Cortex of kidney (tissue), 1 donor: ENCODE data around the gene EMX2.

Experiments
- DNase-seq: peaks from one replicate; lab custom pipeline; 2025; lab: John Stamatoyannopoulos, UW

The EMX2 gene

DNA sequence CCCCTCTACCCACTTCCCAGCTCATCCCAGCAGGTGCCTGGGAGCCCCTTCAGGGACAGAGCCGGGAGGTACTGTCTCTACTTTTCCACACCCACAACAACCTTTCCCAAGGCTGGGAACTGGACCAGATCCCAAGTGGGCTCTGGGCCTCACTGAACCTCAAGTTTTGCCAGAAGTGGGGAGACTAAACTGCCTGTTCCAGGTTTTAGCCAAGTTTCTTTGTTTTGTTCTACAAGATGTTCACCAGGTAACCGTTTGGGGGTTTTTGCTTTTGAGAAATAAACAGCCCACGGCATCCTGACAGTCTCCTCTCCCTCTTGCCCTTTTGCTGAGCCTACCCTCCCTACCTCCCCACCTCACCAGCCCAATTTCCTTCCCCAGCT is 10.6 kb upstream of the EMX2 start:
- DNase-seq = no peak

DNA sequence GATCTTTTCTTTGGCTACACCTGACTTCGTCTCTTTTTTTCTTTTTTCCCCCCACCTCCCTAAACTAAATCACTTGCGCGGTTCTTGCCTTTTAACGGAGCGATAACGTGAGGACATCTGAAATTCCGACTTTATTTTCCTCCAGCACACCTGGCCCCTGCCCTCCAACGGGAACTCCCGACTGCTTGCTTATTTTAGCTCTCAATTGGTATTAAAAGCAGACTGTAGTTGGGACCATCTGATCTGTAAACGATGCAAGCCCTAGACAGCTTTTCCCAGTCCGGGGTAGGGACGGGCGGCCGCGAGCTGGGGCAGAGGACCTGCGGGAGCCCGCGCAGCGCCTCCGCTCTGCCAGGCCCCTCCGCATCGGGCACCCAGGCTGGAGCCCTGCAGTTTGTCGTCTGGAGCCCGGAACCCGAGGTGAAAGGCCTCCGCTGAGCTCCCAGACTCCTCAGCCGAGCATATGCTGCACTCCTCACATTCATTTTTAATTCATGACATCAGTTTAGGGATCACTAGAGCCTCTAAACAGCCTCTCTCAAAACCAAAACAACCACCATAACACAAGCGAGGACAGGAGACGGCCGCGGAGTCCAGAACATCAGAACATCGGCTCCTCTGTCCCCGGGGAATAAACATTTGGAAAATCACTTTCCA is 10.0 kb upstream of the EMX2 start:
- DNase-seq = no peak

DNA sequence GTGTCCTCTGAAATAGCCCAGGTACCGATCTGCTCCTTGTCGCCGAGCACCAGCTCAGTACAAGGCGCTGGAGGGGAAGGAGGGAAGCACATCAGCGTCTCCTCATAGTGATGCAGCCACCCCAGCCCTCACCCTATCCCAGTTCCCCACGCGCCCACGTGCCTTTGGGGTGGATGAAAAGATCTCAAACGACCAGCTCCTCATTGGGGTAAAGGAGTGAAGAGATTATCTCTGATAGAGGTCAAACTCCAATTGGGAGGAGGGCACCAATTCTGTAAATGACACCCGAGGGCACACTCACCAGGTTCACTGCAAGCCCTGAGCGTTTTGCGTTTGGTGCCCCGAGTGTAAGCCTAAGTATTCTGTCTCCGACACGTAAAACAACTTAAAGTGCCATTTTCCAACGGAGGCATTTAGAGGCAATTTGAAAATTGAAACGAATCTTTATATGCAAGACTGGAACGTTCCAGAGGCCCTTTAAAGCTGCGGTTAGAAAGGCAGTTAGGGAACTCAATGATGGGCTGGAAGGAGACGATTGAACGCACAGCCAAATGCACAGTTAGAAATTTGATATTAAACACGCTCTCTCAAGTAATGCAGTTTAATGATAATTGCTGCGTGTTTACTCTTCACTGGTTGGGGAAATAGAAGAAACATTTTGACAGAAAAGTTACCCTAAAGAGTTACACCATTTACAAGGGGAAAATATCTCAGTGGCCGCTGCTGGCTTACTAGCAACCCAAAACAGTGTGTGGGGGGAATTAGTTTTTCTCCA is 8.9 kb upstream of the EMX2 start:
- no peak for DNase-seq

DNA sequence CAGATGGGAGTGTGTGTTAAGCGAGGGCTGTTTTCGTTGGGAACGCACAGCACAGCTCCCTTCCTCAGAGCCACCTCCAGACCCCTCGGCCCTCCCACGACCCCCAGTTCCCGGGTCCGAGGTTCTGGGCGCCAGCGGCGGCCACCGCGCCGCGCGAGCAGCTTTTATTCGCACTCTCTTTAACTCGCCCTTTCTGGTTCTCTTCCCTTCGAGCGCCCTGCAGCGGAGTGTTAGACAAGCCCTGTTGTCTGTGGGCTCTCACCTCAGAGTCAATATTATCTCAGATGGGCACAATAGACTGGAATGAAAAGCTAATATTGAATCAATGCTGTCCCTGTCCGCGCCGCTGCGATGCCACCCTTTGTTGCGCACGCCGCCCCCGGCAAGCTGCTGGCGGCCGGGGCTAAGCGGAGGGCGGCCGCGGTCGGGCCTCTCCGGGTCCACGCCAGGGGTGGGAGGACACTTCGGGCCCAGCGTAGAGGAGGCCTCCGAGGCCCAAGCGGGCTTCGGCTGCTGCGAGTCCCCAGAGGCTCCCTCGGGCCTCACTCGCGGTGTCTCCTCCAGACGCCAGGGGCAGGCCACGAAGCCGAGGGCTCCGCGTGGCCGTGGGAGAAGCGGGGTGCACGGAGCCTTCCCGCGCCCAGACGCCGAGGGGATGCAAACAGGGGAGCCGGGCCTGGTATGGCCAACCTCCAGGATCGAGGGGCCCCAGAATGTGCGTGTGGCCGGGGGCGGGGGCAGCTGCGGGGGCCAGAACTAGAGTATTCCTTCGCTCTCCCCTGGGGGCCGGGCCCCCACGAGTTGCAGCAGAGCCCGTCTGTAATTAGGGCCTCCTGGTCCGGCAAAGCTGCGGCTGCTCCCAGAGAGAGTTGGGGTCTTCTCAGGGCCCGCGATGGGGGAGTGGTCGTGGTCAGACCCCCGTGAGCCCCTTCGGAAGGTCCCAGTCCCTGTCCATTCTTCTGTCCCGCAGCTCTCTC is 7.9 kb upstream of the EMX2 start:
- no peak for DNase-seq

DNA sequence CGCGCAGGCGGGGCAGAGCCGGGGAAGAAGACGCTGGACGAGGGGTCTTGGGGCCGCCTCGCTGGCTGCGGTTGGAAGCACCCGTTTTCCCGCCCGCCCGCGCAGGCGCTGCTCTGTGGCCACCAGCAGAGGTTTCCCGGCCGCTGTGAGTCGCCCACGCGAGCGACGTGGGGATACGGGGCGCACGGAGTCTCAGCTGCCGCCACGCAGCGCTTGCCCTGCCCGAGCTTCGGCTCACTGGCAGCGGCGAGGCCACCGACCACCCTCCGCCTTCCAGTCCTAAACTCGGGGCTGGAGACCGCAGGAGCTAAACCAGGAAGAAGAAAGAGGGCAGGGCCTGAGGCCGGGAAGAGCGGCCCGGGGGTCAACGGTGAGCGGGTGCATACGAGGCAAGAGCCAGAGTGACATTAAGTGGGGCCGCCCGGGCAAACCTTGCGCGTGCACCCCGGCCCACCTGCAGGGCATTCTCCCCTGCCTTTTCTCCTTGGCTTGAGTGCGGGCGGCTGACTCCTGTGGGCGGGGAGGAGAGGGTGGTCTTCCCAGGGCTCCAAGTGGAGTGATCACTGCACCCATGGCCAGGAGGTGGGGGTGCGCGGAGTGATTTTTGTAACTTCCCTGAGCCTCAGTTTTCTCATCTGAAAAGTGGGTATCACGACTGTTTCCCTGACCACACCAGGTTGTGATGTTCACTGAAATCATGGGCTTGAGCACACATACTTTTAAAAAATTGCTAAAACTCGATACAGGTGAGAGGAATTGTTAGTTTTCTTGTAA is 7.1 kb upstream of the EMX2 start:
- no peak for DNase-seq

DNA sequence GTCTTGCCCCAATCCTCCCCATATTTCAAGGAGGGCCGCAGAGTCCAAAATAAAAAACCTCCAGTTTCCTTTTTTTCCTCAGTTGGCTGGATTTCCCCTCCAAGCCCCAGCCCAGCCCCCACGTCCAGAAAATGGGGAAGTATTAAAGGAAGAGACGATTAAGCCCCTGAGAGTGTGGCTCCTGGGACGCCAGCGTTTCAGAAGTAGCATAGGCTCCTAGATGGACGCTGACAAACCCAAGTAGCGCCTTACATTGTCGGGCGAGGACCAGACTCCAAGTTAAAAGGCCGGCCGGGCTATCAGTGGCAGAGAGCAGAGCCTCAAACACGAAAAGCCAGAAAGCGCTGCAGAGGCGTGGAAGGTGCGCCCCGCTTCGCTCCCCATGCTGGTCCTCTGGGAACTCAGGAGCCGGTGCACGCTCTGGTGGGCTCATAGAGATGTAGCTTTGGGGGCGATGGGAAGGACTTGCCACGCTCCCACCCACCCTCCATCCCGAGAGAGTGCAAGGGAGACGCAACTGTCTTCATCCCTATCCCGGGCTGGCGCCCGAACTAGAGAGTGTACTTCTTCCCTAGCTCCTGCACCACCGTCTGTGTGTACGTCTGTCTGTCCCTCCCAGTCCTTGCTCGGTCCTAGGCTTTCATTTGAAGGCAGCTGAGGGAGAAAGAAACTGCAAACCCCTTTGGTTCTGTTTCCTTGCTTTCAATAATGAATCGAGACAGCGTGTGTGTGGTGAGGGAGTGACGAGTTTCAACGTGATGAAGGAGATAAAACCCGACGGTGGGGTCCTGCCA is 6.3 kb upstream of the EMX2 start:
- no peak for DNase-seq

DNA sequence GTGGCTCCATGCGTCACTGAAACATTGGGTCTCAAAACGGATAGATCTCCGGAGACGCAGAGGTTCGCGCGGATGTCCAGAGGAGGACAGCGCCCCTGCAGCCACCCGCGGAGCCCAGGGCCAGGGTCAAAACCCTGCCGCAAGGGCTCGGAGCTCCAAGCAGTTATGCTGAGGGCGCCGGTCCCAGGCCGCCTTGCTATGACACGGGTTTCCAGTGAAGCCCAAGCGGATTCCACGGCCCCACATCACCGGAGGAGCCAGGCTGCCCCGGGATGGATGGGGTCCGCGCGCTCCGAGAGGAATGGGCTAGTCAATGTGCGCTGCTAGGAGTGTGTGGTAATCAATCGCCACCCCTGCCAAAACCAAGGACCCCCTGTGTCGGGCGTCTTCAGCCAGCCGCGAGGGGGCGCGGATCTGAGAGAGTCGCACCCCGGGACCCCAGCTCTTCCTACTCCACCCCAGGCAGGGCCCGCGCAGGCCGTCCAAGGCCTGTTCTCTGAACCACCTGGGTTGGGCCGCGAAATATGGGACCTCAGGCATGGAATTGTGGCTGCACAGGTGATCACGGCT is 5.6 kb upstream of the EMX2 start:
- no peak for DNase-seq

DNA sequence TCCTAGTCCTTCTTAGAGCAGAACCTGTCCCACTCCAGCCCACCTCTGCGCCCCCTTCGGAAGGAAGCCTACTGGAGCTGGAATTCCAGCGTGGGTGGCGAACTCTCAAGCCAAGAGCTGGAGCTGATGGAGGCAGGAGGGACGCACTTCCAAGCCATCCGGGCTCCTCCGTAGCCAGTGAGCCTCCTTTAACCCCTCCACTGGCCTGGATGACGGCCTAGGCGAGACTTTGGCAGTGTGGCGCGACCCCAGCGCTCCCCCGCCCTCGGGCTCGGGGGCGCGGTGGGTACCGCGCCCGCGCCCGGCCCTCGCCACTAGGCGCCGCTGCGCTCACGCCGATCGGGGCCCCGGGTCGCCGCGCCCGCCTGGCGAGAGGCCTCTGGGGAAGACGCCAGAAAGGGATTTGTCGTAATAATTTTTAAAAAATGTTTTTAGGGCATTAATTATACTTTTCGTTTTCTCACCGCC is 5.1 kb upstream of the EMX2 start:
- no peak for DNase-seq

DNA sequence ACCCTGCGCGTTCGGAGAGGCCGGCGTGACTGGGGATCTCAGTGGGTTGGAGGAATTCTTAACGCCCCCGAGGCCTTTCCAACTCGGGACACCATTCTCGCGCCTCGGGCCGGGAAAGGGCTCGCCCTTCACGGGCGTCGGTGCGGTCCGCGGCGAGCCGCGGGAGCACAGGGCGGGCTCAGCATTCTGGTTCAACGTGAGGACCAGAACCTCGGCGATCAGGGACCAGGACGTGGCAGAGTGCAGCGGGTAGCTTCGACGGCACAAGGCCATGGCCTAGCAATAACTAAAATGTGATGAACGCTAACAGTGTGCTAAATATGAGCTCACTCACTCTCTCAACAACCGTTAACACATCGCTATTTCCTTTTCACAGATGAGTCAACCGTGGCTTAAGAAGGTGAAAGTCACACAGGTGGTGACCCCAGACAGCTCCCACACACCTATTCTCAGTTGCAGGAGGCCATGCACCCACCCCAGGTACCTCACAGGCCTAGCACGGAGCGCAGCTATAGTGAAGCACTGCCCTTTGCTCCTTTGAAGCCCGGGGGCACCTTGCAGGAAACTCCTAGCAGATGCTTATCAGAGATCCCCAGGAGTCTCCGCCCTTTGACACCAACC is 4.5 kb upstream of the EMX2 start:
- DNase-seq = no peak

DNA sequence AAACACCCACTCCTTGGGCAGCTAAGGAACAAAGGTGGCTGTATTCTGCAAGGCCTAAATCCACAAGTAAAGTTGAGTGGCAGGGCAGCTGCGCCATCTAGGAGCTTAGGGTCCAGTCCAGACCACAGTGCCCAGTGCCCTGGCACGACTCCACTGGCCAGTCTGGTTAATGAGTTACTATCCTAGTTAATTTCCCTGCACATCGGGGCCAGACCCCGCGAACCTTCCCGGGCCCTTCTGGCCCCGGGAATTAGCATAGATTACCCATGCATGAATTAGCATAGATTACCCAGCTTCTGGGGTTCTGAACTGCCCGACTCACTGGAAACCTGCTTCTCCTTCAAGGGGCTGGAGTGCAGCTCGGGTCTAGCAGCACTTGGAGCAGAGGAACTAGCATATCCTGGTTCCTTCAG is 3.2 kb upstream of the EMX2 start:
- no peak for DNase-seq

DNA sequence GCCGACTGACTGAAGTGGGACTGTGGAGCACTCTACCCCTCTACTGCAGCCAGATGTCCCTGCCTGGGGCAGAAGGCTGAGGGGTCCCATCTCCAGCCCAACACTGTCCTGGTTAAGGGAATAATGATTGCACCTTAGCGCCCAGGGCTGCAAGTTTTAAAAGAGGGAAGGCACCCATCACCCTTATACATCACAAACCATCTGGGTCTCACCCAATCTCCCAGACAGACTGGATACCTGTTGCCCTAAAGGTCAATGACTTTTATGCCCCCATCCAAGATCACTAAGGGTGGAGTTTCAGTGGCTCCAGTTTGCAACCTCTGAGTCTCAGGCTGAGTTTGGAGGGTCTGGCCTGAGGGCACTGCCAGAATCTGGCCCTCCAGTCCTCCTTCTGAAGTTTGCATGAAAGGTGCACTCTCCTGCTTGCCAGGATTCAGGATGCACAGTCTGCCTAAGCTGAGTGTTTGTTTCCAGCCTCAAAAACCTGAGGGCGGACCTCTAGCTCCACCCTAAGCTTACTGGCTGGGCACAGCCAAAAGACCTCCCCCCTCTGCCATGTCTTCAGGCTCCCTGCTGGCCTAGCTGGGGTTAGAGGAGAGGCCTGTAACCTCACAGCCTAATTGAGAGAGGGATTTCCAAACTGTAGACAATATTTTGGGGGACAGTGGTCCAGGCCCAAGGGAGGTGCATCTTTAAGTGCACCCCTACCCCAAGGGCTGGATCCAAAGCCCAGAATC is 2.5 kb upstream of the EMX2 start:
- no peak for DNase-seq

DNA sequence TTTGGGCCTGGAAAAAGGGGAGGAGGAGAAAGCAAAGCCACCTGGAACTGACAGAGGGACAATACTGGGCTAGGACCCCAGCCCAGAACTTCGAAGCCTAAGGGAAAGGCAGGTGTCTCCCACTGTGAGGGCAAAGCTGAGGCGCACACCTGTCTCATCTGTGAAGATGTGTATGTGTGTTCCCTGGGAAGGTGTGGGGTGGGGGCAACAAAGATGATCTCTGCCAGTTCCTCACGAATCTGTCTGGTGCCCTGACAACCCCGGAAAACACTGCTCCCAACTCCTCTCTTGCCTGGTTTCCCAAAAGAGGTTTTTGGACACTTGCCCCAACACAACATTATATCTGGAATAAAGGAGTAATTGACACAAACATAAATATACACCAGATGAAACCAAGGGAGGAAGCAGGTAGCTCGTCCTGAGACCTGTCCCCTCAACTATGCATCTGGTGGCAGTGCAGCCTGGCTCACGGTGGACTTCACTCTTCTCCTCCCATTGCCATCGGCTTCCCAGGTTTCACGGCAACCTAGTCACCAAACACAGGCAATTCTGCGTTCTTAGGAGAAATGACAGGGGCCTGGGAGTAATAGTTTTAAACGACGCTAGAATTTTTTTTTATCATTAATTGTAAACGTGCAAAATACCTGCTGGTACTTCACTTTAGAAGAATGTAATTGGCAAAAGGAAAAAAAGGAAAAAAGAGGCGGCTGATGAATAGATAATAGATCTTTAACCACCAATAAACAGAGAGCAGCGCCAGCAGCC is 1.7 kb upstream of the EMX2 start:
- DNase-seq = no peak

DNA sequence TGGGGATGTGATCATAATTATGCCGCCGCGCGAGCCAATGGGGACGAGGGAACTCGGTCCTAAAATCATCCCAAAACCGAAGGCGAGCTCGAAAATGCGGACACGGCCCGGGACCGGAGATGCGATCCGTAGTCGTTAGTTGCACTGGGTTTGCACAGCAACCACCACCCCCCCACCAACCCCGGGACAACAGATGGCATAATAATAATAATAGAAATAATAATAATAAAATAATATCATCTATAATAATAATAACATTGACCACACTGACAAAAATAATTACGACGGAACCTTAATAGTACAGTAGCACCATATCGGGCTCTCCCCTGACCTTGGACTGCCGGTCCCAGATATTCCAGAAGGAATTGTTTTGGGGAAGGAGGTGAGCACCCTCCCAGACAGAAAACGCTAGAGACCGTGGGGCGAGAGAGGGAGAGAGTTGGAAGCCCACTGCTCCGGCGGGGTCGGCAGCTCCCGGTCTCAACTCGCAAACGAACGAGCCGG is 1.1 kb upstream of the EMX2 start:
- DNase-seq = no peak

DNA sequence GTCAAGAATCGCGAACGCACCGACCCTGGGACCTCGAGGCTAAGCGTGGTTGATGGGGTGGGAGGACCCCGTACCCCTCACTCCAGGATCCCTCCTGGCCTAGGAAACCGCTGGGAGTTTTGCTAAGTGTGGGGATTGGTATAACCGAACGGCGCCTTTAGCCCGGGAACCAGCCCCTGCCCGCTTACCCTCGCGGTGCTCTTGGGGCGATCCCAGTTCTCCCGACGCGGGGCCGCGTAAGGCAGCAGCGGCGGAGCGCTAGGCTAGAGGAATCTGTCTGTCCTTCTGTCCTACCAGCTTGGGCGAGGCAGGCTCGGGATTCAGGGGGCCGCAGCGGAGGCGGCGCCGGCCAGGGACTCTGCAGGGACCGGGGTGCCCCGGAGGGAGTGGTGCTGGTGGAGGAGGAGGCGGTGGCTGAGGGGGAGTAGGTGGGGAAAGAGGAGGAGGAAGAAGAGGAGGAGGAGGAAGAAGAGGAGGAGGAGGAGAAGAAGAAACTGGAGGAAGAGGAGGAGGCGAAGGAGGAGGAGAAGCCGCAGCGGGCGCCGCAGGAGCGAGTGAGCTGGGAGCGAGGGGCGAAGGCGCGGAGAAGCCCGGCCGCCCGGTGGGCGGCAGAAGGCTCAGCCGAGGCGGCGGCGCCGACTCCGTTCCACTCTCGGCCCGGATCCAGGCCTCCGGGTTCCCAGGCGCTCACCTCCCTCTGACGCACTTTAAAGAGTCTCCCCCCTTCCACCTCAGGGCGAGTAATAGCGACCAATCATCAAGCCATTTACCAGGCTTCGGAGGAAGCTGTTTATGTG is 439 bp upstream of the EMX2 start:
- DNase-seq = no peak

DNA sequence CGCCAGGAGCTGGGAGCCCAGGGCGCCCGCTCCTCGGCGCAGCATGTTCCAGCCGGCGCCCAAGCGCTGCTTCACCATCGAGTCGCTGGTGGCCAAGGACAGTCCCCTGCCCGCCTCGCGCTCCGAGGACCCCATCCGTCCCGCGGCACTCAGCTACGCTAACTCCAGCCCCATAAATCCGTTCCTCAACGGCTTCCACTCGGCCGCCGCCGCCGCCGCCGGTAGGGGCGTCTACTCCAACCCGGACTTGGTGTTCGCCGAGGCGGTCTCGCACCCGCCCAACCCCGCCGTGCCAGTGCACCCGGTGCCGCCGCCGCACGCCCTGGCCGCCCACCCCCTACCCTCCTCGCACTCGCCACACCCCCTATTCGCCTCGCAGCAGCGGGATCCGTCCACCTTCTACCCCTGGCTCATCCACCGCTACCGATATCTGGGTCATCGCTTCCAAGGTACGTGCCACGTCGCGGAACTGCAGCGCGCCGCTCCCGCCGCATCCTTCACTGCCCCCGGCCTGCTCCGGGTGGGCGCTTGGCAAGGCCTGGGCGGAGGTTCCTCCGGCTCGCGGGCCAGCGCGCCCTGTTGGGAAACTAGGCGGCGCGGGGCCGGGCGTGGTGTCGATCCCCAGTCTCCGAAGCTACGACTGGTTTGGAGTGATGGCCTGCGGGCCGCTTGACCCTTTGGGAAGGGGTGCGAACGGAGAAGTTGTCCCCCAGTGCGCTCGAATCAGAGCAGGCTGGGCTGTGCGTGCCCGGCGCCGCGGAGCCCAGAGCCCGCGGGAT is 868 bp downstream of the EMX2 start:
- no peak for DNase-seq

DNA sequence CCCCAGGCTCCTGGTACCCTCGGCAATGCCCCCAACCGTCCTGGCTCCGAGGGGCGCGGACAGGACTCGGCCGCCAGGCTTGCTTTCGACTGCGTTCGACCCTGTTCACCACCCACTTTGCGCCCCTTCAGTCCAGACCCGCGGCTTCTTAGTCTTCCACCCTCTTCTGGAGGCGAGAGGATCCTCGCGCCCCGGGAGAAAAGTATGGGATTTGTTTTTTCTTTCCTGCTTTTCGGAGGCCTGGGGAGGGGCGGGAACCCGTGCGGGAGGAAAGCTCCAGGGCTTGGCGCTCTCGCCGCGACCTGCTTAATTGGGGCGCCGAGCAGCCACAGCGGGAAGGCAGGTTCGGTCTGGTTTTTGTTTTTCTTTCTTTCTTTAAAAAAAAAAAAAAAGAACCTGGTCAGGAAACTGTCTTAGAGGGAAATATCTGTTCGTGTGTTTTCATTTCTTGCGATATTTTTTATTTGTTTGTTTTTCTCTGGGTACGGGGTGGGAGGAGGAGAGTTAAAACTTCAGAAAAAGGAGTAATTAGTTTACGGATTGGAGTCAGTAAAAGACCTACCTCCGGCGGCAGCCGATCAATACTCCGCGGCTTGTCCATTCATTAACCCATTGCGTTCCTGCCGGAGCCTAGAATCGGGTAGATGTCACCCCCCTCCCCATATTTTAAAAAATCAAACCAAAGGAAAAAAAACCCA is 1.6 kb downstream of the EMX2 start:
- DNase-seq = no peak
